ENCODE measurements around the gene SS18L1. TPM values are rescaled to one million over a fixed set of nuclear protein-coding genes. Genes with fewer than 3 reads are reported as not detected.

SS18L1 gene
- total RNA-seq, 1 experiment from 2014 or later, result 34.1 TPM

- TF ChIP-seq ZBTB43 (CRISPR knock-in tag; IDR thresholded peaks at IDR 0.05) (no peak), USF2 (CRISPR knock-in tag; IDR thresholded peaks at IDR 0.05) (no peak), GTF2I (CRISPR knock-in tag; conservative IDR thresholded peaks at IDR 0.05) (no peak), FOXP1 (CRISPR knock-in tag; IDR thresholded peaks at IDR 0.05; ENCODE audit: borderline replicate concordance) (no peak), ZNF532 (CRISPR knock-in tag; IDR thresholded peaks at IDR 0.05; ENCODE audit: borderline replicate concordance) (no peak), ATF2 (CRISPR knock-in tag; IDR thresholded peaks at IDR 0.05; ENCODE audit: borderline replicate concordance, low read depth) (no peak), USF1 (CRISPR knock-in tag; IDR thresholded peaks at IDR 0.05) (no peak)
- TF ChIP-seq, protein P1, sequence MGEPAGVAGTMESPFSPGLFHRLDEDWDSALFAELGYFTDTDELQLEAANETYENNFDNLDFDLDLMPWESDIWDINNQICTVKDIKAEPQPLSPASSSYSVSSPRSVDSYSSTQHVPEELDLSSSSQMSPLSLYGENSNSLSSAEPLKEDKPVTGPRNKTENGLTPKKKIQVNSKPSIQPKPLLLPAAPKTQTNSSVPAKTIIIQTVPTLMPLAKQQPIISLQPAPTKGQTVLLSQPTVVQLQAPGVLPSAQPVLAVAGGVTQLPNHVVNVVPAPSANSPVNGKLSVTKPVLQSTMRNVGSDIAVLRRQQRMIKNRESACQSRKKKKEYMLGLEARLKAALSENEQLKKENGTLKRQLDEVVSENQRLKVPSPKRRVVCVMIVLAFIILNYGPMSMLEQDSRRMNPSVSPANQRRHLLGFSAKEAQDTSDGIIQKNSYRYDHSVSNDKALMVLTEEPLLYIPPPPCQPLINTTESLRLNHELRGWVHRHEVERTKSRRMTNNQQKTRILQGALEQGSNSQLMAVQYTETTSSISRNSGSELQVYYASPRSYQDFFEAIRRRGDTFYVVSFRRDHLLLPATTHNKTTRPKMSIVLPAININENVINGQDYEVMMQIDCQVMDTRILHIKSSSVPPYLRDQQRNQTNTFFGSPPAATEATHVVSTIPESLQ (CRISPR knock-in tag; IDR thresholded peaks at IDR 0.05), result no peak
- TF ChIP-seq, protein P2, sequence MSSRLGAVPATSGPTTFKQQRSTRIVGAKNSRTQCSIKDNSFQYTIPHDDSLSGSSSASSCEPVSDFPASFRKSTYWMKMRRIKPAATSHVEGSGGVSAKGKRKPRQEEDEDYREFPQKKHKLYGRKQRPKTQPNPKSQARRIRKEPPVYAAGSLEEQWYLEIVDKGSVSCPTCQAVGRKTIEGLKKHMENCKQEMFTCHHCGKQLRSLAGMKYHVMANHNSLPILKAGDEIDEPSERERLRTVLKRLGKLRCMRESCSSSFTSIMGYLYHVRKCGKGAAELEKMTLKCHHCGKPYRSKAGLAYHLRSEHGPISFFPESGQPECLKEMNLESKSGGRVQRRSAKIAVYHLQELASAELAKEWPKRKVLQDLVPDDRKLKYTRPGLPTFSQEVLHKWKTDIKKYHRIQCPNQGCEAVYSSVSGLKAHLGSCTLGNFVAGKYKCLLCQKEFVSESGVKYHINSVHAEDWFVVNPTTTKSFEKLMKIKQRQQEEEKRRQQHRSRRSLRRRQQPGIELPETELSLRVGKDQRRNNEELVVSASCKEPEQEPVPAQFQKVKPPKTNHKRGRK (CRISPR knock-in tag; IDR thresholded peaks at IDR 0.05; ENCODE audit: borderline replicate concordance), result no peak
- TF ChIP-seq, protein P3, sequence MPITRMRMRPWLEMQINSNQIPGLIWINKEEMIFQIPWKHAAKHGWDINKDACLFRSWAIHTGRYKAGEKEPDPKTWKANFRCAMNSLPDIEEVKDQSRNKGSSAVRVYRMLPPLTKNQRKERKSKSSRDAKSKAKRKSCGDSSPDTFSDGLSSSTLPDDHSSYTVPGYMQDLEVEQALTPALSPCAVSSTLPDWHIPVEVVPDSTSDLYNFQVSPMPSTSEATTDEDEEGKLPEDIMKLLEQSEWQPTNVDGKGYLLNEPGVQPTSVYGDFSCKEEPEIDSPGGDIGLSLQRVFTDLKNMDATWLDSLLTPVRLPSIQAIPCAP (CRISPR knock-in tag; IDR thresholded peaks at IDR 0.05), result no peak
Measured at GRCh38 chr20:62195075-62195405, 51.5 kb downstream of the SS18L1 start (continued).

GRCh38 chr20:62195736-62196135 lies 52.2 kb downstream of the SS18L1 start:
- CTCF ChIA-PET, result interaction anchor here (0.7 kb wide), 1 partner anchor 69 kb away, joined by 4 read pairs; no protein-coding TSS in a partner anchor

More at GRCh38 chr20:62195736-62196135, 52.2 kb downstream of the SS18L1 start:
- DNase-seq (ENCODE audit: low spot score) (no peak), ATAC-seq (no peak)
- Mint-ChIP-seq H3K4me3 (no peak overlapping the region), H3K9me3 (no peaks in the 10 kb centered on the region), H3K4me1 (no peaks in the 10 kb centered on the region), H3K27ac (0 out of 2 replicates have a peak overlapping the region, but pooled peaks have one; percentile 55), H3K27me3 (ENCODE audit: low read depth) (no peaks in the 10 kb centered on the region), H3K36me3 (peaks cover 25% of the 10 kb centered on the region)
- TF ChIP-seq ETV6 (CRISPR knock-in tag; IDR thresholded peaks at IDR 0.05) (no peak), IRF2 (CRISPR knock-in tag; IDR thresholded peaks at IDR 0.05; ENCODE audit: borderline replicate concordance, low read depth) (no peak), ATF2 (CRISPR knock-in tag; IDR thresholded peaks at IDR 0.05; ENCODE audit: borderline replicate concordance, low read depth) (no peak), ESRRA (CRISPR knock-in tag; IDR thresholded peaks at IDR 0.05; ENCODE audit: borderline replicate concordance) (no peak), TEAD4 (CRISPR knock-in tag; IDR thresholded peaks at IDR 0.05) (no peak), GTF2I (CRISPR knock-in tag; conservative IDR thresholded peaks at IDR 0.05) (no peak), CREM (CRISPR knock-in tag; IDR thresholded peaks at IDR 0.05) (no peak), ATF1 (CRISPR knock-in tag; IDR thresholded peaks at IDR 0.05) (no peak), ZNF423 (CRISPR knock-in tag; IDR thresholded peaks at IDR 0.05) (no peak), USF1 (CRISPR knock-in tag; IDR thresholded peaks at IDR 0.05) (no peak)
- TF ChIP-seq, protein P1 (CRISPR knock-in tag; IDR thresholded peaks at IDR 0.05), result no peak
- POLR2A ChIA-PET, result no interaction called here

All from WTC11 (cell line).